ENCODE measurements around the gene KCNT1. TPM values are rescaled to one million over a fixed set of nuclear protein-coding genes. Genes with fewer than 3 reads are reported as not detected.

Gene KCNT1
- 1 to 10 TPM in 1 of 4 donors, under 1 TPM in 2, not detected in 1; 0.17 to 1.1 (median 0.32) TPM for total RNA-seq
- 0.20 TPM for polyA plus RNA-seq
- long read RNA-seq, donor 1, partial matches to known transcripts = 0 of 1 reads
- long read RNA-seq, donor 1, other reads (novel, unspliced or antisense) = 1 of 1 reads
- long read RNA-seq, donor 2 = 0 reads
- long read RNA-seq, donor 3, partial matches to known transcripts = 1 of 3 reads
- long read RNA-seq, donor 3, other reads (novel, unspliced or antisense) = 2 of 3 reads
- long read RNA-seq, donor 4 = 0 reads

GRCh38 chr9:135701959-135702721 is at the start of gene KCNT1:
Gene KCNT1, plus strand, starts transcription at chr9:135702185. Its CDS starts 74 bp downstream, at chr9:135702259.
- no peaks in the 10 kb centered on the region for H3K9me3 ChIP-seq (ENCODE audit: control insufficient read depth, low read length)
- peak; percentile 36 to 86 (median 82) for DNase-seq
- no peaks in the 10 kb centered on the region for H3K4me1 ChIP-seq (ENCODE audit: control insufficient read depth, insufficient read depth, low read length)
- peak; percentile 40 to 64 for ATAC-seq
- H3K4me3 ChIP-seq (ENCODE audit: low read length) = no peak within 1 kb of the TSS
- H3K27me3 ChIP-seq (ENCODE audit: control insufficient read depth, insufficient read depth) = no peaks in the 10 kb centered on the region
- H3K27ac ChIP-seq (ENCODE audit: low read length) = no peak within 1 kb of the TSS
- intact Hi-C loops (cut with DNase I) = loop anchor here in 1 of 4 donors (10.0 kb wide), 1 partner anchor 423 kb away; no protein-coding TSS in a partner anchor
- WGBS = 13% methylated on average over 66 of the region's 66 CpGs

GRCh38 chr9:135655317-135655716 is 46.7 kb upstream of the KCNT1 start:
- DNase-seq = no peak
- H3K27ac ChIP-seq (ENCODE audit: low read length) = no peak overlapping the region
- no peak overlapping the region for H3K4me3 ChIP-seq (ENCODE audit: low read length)
- no peaks in the 10 kb centered on the region for H3K27me3 ChIP-seq (ENCODE audit: control insufficient read depth, insufficient read depth)
- H3K9me3 ChIP-seq (ENCODE audit: control insufficient read depth, low read length) = no peaks in the 10 kb centered on the region
- 73% methylated on average over 8 of the region's 8 CpGs for WGBS
- intact Hi-C loops (cut with DNase I) = no loop called here
- no peaks in the 10 kb centered on the region for H3K4me1 ChIP-seq (ENCODE audit: control insufficient read depth, insufficient read depth, low read length)
- ATAC-seq = no peak

DNA sequence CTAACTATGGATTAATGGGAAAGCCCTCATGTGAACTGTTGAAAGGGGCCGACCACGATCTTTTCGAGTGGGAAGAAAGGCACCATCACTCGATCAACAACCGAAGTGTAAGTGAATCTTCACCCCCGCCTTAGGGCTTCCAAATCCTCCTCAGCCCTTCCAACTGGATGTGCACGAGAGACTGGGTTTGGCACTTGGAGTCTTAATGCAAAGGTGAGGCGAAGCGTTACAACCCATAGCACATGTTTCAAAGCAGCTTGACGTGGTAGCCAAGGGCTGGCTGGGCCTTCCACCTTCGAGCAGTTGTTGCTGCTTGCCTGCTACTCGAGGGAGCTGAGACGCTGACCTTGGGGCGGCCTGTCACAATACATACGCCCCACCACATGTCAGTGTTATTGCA is 44.6 kb upstream of the KCNT1 start:
- DNase-seq (no peak), ATAC-seq (no peak)
- 87% methylated on average over 15 of the region's 15 CpGs for WGBS
- Histone ChIP-seq H3K4me1 (ENCODE audit: control insufficient read depth, insufficient read depth, low read length) (no peaks in the 10 kb centered on the region), H3K9me3 (ENCODE audit: control insufficient read depth, low read length) (no peaks in the 10 kb centered on the region), H3K4me3 (ENCODE audit: low read length) (no peak overlapping the region), H3K27ac (ENCODE audit: low read length) (no peak overlapping the region), H3K27me3 (ENCODE audit: control insufficient read depth, insufficient read depth) (no peaks in the 10 kb centered on the region)
- intact Hi-C loops (cut with DNase I) = no loop called here

DNA sequence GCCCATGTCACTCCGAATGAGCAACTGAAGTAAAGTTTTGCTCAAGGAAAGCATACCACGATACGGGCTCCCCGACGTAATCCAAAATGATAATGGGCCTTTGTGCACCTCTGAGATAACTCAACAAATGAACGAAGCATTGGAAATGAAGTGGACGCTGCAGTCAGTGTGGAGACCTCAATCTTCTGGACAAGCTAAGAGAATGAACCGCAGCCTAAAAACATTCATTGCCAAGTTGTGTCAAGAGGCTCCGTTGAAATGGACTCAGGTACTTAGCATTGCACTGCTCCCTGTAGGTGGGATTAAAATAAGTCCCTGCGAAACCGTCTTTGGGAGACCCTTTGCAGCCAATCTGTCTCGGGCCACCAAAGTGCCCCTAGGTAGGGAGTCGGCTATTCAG is 42.7 kb upstream of the KCNT1 start:
- DNase-seq = no peak
- 88% methylated on average over 13 of the region's 13 CpGs for WGBS
- H3K27me3 ChIP-seq (ENCODE audit: control insufficient read depth, insufficient read depth) = no peaks in the 10 kb centered on the region
- H3K4me1 ChIP-seq (ENCODE audit: control insufficient read depth, insufficient read depth, low read length) = no peaks in the 10 kb centered on the region
- intact Hi-C loops (cut with DNase I) = no loop called here
- H3K27ac ChIP-seq (ENCODE audit: low read length) = no peak overlapping the region
- H3K4me3 ChIP-seq (ENCODE audit: low read length) = no peak overlapping the region
- no peaks in the 10 kb centered on the region for H3K9me3 ChIP-seq (ENCODE audit: control insufficient read depth, low read length)
- ATAC-seq = no peak

GRCh38 chr9:135660407-135660806 is 41.6 kb upstream of the KCNT1 start:
- ATAC-seq = no peak

DNA sequence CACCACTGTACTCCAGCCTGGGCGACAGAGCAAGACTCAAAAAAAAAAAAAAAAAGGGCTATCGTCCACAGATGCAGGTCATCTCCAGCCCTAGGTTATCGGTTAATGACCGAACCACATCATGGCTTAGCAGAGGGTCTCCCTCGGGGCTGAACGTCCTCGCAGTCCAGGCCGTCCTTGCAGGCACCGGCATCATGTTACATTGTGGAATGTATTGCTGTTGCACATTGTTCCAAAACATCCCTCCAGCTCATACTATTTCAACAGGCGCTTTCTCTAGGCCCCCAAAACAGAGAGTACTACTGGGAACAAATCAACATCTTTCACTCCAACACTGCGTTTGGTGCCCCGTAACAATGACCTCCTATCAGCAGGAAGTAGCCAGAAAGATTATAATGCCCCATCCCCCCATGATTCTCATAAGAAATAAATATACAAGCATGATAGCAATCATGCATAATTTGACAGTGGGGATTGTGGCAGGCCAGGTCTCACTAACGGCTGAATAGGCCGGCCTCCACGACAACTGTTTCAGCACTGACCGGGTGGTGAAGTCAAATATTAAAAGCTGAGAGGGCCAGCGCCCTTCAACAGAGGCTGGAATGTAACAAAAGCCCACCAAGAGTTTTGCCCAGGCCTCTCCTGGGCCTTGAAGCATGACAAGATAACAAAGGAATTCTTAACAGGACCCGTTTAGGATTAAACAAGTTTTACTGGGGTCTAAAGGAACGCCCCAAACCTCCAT is 40.0 kb upstream of the KCNT1 start:
- 35% methylated on average over 19 of the region's 19 CpGs for WGBS
- ATAC-seq = no peak
- Histone ChIP-seq H3K4me1 (ENCODE audit: control insufficient read depth, insufficient read depth, low read length) (no peaks in the 10 kb centered on the region), H3K27me3 (ENCODE audit: control insufficient read depth, insufficient read depth) (no peaks in the 10 kb centered on the region), H3K4me3 (ENCODE audit: low read length) (no peak overlapping the region), H3K9me3 (ENCODE audit: control insufficient read depth, low read length) (no peaks in the 10 kb centered on the region), H3K27ac (ENCODE audit: low read length) (no peak overlapping the region)
- intact Hi-C loops (cut with DNase I) = no loop called here
- no peak for DNase-seq

More at GRCh38 chr9:135660407-135660806, 41.6 kb upstream of the KCNT1 start:
- H3K9me3 ChIP-seq (ENCODE audit: control insufficient read depth, low read length) = no peaks in the 10 kb centered on the region
- no peaks in the 10 kb centered on the region for H3K4me1 ChIP-seq (ENCODE audit: control insufficient read depth, insufficient read depth, low read length)
- DNase-seq = no peak
- no peak overlapping the region for H3K4me3 ChIP-seq (ENCODE audit: low read length)
- intact Hi-C loops (cut with DNase I) = no loop called here
- H3K27ac ChIP-seq (ENCODE audit: low read length) = no peak overlapping the region
- H3K27me3 ChIP-seq (ENCODE audit: control insufficient read depth, insufficient read depth) = no peaks in the 10 kb centered on the region
- WGBS = 93% methylated on average over 22 of the region's 22 CpGs

- intact Hi-C loops (cut with DNase I) = no loop called here
- Histone ChIP-seq H3K4me1 (ENCODE audit: control insufficient read depth, insufficient read depth, low read length) (no peaks in the 10 kb centered on the region), H3K4me3 (ENCODE audit: low read length) (no peak within 1 kb of the TSS), H3K27me3 (ENCODE audit: control insufficient read depth, insufficient read depth) (no peaks in the 10 kb centered on the region), H3K9me3 (ENCODE audit: control insufficient read depth, low read length) (no peaks in the 10 kb centered on the region), H3K27ac (ENCODE audit: low read length) (no peak within 1 kb of the TSS)
- WGBS = 40% methylated on average over 25 of the region's 25 CpGs
- peak; percentile 65 to 79 (median 74) for DNase-seq
- peak; percentile 73 to 85 for ATAC-seq
Measured at GRCh38 chr9:135662758-135663450, 39.1 kb upstream of the KCNT1 start, which contains the start of gene LCN9. Gene LCN9, plus strand, starts transcription at chr9:135663309. Its CDS starts 13 bp downstream, at chr9:135663322.

DNA sequence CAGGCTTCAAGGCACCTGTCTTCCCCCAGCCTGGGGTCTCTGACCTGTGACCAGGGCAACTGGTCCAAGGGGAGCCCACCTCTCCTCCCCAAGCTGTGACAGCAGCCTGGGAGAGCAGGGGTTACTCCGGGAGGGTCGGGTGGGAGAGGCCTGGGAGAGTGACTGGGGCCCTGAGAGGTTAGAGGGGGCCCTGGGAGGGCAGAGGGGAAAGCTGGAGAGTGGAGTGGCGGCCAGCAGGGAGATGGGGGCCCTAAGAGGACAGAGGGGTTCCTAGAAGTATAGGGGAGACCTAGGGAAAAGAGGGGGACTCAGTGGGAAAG is 38.6 kb upstream of the KCNT1 start:
- H3K4me1 ChIP-seq (ENCODE audit: control insufficient read depth, insufficient read depth, low read length) = no peaks in the 10 kb centered on the region
- no peak overlapping the region for H3K27ac ChIP-seq (ENCODE audit: low read length)
- ATAC-seq = no peak
- 70% methylated on average over 3 of the region's 3 CpGs for WGBS
- H3K27me3 ChIP-seq (ENCODE audit: control insufficient read depth, insufficient read depth) = no peaks in the 10 kb centered on the region
- H3K9me3 ChIP-seq (ENCODE audit: control insufficient read depth, low read length) = no peaks in the 10 kb centered on the region
- H3K4me3 ChIP-seq (ENCODE audit: low read length) = no peak overlapping the region
- intact Hi-C loops (cut with DNase I) = no loop called here
- no peak for DNase-seq

- Histone ChIP-seq H3K4me3 (ENCODE audit: low read length) (no peak overlapping the region), H3K27ac (ENCODE audit: low read length) (no peak overlapping the region), H3K4me1 (ENCODE audit: control insufficient read depth, insufficient read depth, low read length) (no peaks in the 10 kb centered on the region), H3K27me3 (ENCODE audit: control insufficient read depth, insufficient read depth) (no peaks in the 10 kb centered on the region), H3K9me3 (ENCODE audit: control insufficient read depth, low read length) (no peaks in the 10 kb centered on the region)
- WGBS = 91% methylated on average over 12 of the region's 12 CpGs
- ATAC-seq (no peak), DNase-seq (no peak)
- intact Hi-C loops (cut with DNase I) = no loop called here
Measured at GRCh38 chr9:135663857-135664256, 38.1 kb upstream of the KCNT1 start.

DNA sequence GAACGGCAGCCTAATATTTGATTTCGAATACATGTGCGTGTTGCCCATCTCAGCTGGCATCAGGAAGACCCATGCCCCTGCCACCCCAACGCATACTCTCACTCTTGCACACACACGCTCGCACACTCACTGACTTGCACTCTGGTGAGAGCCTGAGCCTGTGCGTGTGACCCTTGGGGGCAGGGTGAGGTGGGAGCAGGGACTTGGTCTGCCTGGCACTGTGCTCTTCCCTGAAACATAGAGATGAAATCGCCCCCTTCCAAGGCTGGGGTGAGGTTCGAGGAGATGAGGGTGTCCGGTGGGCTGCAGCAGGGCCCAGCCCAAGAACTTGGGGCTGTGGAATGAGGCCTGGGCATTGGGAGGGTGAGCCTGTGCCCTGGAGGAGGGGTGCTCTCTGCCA is 37.7 kb upstream of the KCNT1 start:
- no peak for ATAC-seq
- Histone ChIP-seq H3K27ac (ENCODE audit: low read length) (no peak overlapping the region), H3K4me3 (ENCODE audit: low read length) (no peak overlapping the region), H3K4me1 (ENCODE audit: control insufficient read depth, insufficient read depth, low read length) (no peaks in the 10 kb centered on the region), H3K27me3 (ENCODE audit: control insufficient read depth, insufficient read depth) (no peaks in the 10 kb centered on the region), H3K9me3 (ENCODE audit: control insufficient read depth, low read length) (no peaks in the 10 kb centered on the region)
- no peak for DNase-seq
- WGBS = 83% methylated on average over 10 of the region's 10 CpGs
- intact Hi-C loops (cut with DNase I) = no loop called here
